ENCODE data around the gene GPNMB. TPM values are rescaled to one million over a fixed set of nuclear protein-coding genes. Genes with fewer than 3 reads are reported as not detected.

Gene GPNMB
- total and polyA plus RNA-seq, 2 of the 13 experiments (the other 11 are each of a cell fraction or from before 2014, with no cell fraction given), result 1.1 to 1.6 TPM

- TF ChIP-seq ZNF282 (IDR thresholded peaks at IDR 0.05; ENCODE audit: partially characterized antibody) (no peak), ARNT2 (CRISPR knock-in tag; IDR thresholded peaks at IDR 0.05; ENCODE audit: low read depth) (peak; percentile 89), FOXM1 (CRISPR knock-in tag; IDR thresholded peaks at IDR 0.05) (no peak), RELA (CRISPR knock-in tag; IDR thresholded peaks at IDR 0.05) (no peak; the same call in 1 of the 2 replicates), ZNF20 (CRISPR knock-in tag; IDR thresholded peaks at IDR 0.05) (no peak), EP300 (IDR thresholded peaks at IDR 0.05; ENCODE audit: low read depth in 2 of 2, low read length in 2 of 2) (no peak), EP300 (CRISPR knock-in tag; IDR thresholded peaks at IDR 0.05; ENCODE audit: borderline replicate concordance) (no peak), XRCC5 (optimal IDR thresholded peaks at IDR 0.05; ENCODE audit: low read length) (peak; percentile 51), ZXDC (CRISPR knock-in tag; IDR thresholded peaks at IDR 0.05) (no peak), ZNF660 (CRISPR knock-in tag; IDR thresholded peaks at IDR 0.05; ENCODE audit: borderline replicate concordance, low read depth) (no peak), ZNF468 (CRISPR knock-in tag; IDR thresholded peaks at IDR 0.05) (no peak), ZNF766 (CRISPR knock-in tag; IDR thresholded peaks at IDR 0.05; ENCODE audit: borderline replicate concordance) (no peak; the same call in 1 of the 2 replicates), BCL6 (CRISPR knock-in tag; IDR thresholded peaks at IDR 0.05) (no peak; the same call in none of the 2 replicates), ZNF547 (CRISPR knock-in tag; IDR thresholded peaks at IDR 0.05) (peak; percentile 87; the same call in 1 of the 2 replicates), ZC3H13 (CRISPR knock-in tag; IDR thresholded peaks at IDR 0.05) (no peak), ZNF326 (CRISPR knock-in tag; IDR thresholded peaks at IDR 0.05; ENCODE audit: borderline replicate concordance) (no peak), CEBPG (CRISPR knock-in tag; IDR thresholded peaks at IDR 0.05) (0 out of 2 replicates have a peak, but pooled peaks have one; percentile 11), IKZF5 (CRISPR knock-in tag; IDR thresholded peaks at IDR 0.05) (peak; percentile 55; the same call in 1 of the 2 replicates), PCBP1 (IDR thresholded peaks at IDR 0.05; ENCODE audit: borderline replicate concordance, low read depth, low read length) (no peak), SMAD1 (CRISPR knock-in tag; IDR thresholded peaks at IDR 0.05; ENCODE audit: borderline replicate concordance, low read depth) (no peak)
- TF ChIP-seq, protein P1, sequence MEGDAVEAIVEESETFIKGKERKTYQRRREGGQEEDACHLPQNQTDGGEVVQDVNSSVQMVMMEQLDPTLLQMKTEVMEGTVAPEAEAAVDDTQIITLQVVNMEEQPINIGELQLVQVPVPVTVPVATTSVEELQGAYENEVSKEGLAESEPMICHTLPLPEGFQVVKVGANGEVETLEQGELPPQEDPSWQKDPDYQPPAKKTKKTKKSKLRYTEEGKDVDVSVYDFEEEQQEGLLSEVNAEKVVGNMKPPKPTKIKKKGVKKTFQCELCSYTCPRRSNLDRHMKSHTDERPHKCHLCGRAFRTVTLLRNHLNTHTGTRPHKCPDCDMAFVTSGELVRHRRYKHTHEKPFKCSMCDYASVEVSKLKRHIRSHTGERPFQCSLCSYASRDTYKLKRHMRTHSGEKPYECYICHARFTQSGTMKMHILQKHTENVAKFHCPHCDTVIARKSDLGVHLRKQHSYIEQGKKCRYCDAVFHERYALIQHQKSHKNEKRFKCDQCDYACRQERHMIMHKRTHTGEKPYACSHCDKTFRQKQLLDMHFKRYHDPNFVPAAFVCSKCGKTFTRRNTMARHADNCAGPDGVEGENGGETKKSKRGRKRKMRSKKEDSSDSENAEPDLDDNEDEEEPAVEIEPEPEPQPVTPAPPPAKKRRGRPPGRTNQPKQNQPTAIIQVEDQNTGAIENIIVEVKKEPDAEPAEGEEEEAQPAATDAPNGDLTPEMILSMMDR (CRISPR knock-in tag; IDR thresholded peaks at IDR 0.05), result no peak
- TF ChIP-seq, protein P2, sequence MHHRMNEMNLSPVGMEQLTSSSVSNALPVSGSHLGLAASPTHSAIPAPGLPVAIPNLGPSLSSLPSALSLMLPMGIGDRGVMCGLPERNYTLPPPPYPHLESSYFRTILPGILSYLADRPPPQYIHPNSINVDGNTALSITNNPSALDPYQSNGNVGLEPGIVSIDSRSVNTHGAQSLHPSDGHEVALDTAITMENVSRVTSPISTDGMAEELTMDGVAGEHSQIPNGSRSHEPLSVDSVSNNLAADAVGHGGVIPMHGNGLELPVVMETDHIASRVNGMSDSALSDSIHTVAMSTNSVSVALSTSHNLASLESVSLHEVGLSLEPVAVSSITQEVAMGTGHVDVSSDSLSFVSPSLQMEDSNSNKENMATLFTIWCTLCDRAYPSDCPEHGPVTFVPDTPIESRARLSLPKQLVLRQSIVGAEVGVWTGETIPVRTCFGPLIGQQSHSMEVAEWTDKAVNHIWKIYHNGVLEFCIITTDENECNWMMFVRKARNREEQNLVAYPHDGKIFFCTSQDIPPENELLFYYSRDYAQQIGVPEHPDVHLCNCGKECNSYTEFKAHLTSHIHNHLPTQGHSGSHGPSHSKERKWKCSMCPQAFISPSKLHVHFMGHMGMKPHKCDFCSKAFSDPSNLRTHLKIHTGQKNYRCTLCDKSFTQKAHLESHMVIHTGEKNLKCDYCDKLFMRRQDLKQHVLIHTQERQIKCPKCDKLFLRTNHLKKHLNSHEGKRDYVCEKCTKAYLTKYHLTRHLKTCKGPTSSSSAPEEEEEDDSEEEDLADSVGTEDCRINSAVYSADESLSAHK (CRISPR knock-in tag; IDR thresholded peaks at IDR 0.05; ENCODE audit: borderline replicate concordance), result no peak
These were observed 52.6 kb downstream of the GPNMB start, which contains the start of gene MALSU1 (continued) for GRCh38 chr7:23298885-23299769.

Data from HepG2 (cell line).